ENCODE data around the gene SLC35F1. TPM values are rescaled to one million over a fixed set of nuclear protein-coding genes. Genes with fewer than 3 reads are reported as not detected.
A peak's percentile ranks its signal among the peaks of the same experiment; 100 is the strongest.

Gene SLC35F1
- total RNA-seq, 4 donors from 2014 or later, result 5.4 to 8.1 (median 6.5) TPM

DNA sequence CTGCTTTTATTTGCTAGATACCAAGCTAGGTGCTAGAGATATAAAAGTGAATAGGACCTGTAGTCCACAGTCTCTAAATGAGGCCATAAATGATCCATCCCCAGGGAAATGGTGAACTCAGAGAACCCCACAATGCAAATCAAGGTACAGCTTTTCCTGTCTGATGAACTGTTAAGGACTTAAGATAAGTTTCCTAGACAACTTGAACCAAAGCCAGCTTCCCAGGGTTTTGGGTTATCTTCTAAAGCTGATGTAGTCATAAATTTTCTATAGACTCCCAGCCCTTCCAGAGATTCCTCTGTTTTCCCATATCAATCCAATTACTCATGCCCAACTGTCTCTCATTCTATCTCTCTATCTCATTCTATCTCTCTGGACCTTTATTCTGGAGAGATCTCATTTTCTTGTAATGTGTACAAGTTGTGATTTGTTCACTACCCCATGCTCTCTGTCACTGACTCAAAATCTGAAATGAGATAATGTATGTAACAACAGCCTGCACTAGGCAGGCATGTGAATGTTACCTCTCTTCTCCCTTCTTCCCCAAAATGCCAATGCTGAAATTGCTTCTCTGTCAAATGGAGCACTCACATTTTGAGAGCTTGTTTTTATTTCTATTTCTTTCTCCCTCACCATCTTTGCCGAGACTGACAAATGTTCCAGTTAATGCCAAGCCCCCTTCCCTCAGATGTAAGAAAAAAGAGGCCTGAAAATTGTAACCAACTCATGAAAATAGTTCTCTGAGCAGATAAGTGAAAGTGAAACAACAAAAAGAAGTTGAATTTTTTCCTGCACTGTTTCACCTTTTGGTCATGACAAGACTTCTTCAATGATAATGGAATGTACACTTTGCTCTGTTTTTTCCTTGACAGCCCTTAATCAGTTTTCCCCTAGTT lies 279.9 kb downstream of the SLC35F1 start:
- no peak for DNase-seq (ENCODE audit: extremely low spot score)
- 26% methylated on average over 1 of the region's 1 CpG for WGBS

DNA sequence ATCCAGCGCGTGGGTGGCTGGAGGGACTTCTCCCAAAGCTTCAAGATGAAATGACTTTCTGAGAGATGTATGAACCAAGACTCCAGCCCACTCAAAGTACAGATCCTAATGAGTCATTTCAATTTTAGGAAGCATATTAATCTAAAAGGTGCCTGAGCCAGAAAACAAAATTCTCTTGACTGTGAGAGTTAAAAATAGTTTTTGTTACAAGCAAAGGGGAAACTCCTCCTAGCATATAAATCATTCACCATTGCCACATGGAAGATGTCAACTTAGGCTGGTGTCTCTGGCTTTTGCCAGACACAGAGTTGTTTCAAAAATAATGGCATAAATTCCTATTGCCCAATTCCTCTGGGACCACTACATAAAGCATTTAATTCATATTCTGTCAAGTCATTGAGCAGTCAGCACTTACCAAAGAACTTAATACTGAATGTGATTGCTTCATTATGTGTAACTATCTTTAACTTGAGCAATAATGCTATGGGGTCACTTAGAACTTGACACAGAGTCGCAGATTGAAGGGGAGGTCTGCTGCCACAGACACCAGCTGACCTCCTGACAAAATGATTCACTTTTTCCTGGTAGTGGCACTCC lies 280.6 kb downstream of the SLC35F1 start:
- intact Hi-C loops (cut with DNase I), result no loop called here
- WGBS, result 42% methylated on average over 3 of the region's 3 CpGs
- peaks cover 15 to 23% (median 16%) of the 10 kb centered on the region in 4 donors for H3K4me1 ChIP-seq
- no peak for DNase-seq (ENCODE audit: extremely low spot score)
- peak overlapping the region; percentile 36 to 61 (median 44) for H3K27ac ChIP-seq (replicated peaks in 1 of 4)
- TF ChIP-seq, protein P1, sequence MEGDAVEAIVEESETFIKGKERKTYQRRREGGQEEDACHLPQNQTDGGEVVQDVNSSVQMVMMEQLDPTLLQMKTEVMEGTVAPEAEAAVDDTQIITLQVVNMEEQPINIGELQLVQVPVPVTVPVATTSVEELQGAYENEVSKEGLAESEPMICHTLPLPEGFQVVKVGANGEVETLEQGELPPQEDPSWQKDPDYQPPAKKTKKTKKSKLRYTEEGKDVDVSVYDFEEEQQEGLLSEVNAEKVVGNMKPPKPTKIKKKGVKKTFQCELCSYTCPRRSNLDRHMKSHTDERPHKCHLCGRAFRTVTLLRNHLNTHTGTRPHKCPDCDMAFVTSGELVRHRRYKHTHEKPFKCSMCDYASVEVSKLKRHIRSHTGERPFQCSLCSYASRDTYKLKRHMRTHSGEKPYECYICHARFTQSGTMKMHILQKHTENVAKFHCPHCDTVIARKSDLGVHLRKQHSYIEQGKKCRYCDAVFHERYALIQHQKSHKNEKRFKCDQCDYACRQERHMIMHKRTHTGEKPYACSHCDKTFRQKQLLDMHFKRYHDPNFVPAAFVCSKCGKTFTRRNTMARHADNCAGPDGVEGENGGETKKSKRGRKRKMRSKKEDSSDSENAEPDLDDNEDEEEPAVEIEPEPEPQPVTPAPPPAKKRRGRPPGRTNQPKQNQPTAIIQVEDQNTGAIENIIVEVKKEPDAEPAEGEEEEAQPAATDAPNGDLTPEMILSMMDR (IDR thresholded peaks at IDR 0.05), result no peak
- TF ChIP-seq POLR2AphosphoS5 (IDR thresholded peaks at IDR 0.05), result peak in 1 of 2 donors; percentile 76
- H3K9me3 ChIP-seq, result no peaks in the 10 kb centered on the region
- H3K27me3 ChIP-seq, result no peaks in the 10 kb centered on the region
- H3K4me3 ChIP-seq, result peak overlapping the region in 2 of 4 donors; percentile 13 to 26
- H3K36me3 ChIP-seq, result no peaks in the 10 kb centered on the region

More for the DNA sequence above, 279.9 kb downstream of the SLC35F1 start:
- intact Hi-C loops (cut with DNase I), result no loop called here
- TF ChIP-seq POLR2A (IDR thresholded peaks at IDR 0.05; ENCODE audit: low read depth) (no peak), EP300 (IDR thresholded peaks at IDR 0.05) (no peak), POLR2AphosphoS5 (IDR thresholded peaks at IDR 0.05) (no peak)
- TF ChIP-seq, protein P1 (IDR thresholded peaks at IDR 0.05), result no peak
- Histone ChIP-seq H3K27me3 (no peaks in the 10 kb centered on the region), H3K27ac (replicated peaks in 1 of 4) (peak overlapping the region; percentile 36 to 61 (median 44)), H3K9me3 (no peaks in the 10 kb centered on the region), H3K36me3 (no peaks in the 10 kb centered on the region), H3K4me1 (peaks cover 15 to 23% (median 16%) of the 10 kb centered on the region in 4 donors), H3K4me3 (peak overlapping the region in 2 of 4 donors; percentile 13 to 26)

DNA sequence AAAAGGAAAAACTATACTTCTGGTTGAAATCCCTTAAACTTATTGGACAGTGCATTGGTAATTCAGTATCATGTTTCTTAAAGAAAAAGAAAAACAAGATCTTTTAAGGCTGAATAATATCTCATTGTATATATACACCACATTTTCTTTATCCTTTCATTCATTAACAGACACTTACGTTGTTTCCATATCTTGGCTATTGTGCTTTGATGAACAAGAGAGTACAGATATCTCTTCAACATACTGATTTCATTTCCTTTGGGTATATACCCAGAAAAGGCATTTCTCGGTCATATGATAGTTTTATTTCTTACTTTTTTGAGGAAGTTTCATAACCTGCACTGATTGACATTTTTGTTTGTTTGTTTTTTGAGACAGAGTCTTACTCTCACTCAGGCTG lies 281.5 kb downstream of the SLC35F1 start:
- no peak for TF ChIP-seq POLR2AphosphoS5 (IDR thresholded peaks at IDR 0.05)
- Histone ChIP-seq H3K27ac (replicated peaks in 1 of 4) (peak overlapping the region in 2 of 4 donors; percentile 36 to 61), H3K27me3 (no peaks in the 10 kb centered on the region), H3K36me3 (no peaks in the 10 kb centered on the region), H3K4me3 (no peak overlapping the region), H3K4me1 (peaks cover 15 to 23% (median 16%) of the 10 kb centered on the region in 4 donors), H3K9me3 (no peaks in the 10 kb centered on the region)
- 80% methylated on average over 2 of the region's 2 CpGs for WGBS
- no peak for DNase-seq (ENCODE audit: extremely low spot score)
- intact Hi-C loops (cut with DNase I), result no loop called here

DNA sequence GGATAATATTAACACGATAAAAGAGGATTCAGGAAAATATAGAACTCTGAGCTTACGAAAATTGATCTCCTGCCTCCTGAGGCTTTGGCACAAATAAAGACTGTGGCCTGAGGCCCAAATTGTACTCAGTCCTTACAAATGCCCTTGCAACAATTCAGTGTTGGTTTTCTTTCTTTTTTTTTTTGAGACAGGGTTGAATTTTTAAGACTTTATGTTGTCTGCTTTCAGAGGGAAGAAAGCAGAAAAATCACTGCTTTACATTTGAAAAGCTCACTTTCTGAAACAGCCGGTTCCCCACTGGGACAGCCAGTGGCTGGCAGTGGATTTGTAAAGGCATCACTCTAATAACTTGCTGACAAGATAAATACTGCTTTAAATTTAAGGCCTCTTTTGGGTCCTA lies 290.5 kb downstream of the SLC35F1 start:
- Histone ChIP-seq H3K36me3 (no peaks in the 10 kb centered on the region), H3K9me3 (no peaks in the 10 kb centered on the region), H3K4me3 (no peak overlapping the region), H3K27ac (replicated peaks in 1 of 4) (no peak overlapping the region), H3K27me3 (no peaks in the 10 kb centered on the region), H3K4me1 (no peaks in the 10 kb centered on the region)
- intact Hi-C loops (cut with DNase I), result no loop called here
- DNase-seq (ENCODE audit: extremely low spot score), result no peak
- TF ChIP-seq, protein P1 (IDR thresholded peaks at IDR 0.05), result no peak
- TF ChIP-seq POLR2AphosphoS5 (IDR thresholded peaks at IDR 0.05) (no peak), POLR2A (IDR thresholded peaks at IDR 0.05; ENCODE audit: low read depth) (no peak), EP300 (IDR thresholded peaks at IDR 0.05) (no peak)
- 63% methylated on average over 3 of the region's 3 CpGs for WGBS

DNA sequence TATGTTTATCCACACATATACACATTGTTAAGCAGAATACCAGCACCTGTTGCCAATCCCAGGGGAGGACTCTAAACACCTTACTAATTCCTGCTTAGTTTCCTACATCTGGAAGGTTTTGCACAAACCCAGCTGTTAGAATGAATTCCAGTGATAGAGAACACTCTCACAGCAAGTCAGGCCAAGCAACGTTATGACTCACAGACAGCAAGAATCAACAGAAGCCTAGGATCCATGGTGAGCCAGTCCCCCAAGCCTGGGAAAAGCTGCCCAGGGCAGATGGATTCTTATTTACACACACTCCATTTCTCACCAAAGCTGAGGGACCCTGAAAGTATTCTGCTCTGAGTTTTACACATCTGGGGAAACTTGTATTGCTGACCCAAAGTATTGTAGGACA lies 291.7 kb downstream of the SLC35F1 start:
- TF ChIP-seq POLR2A (IDR thresholded peaks at IDR 0.05; ENCODE audit: low read depth) (no peak), POLR2AphosphoS5 (IDR thresholded peaks at IDR 0.05) (no peak), EP300 (IDR thresholded peaks at IDR 0.05) (no peak)
- TF ChIP-seq, protein P1 (IDR thresholded peaks at IDR 0.05), result no peak
- intact Hi-C loops (cut with DNase I), result no loop called here
- 42% methylated on average over 1 of the region's 1 CpG for WGBS

More for the DNA sequence above, 291.7 kb downstream of the SLC35F1 start:
- Histone ChIP-seq H3K36me3 (no peaks in the 10 kb centered on the region), H3K27me3 (no peaks in the 10 kb centered on the region), H3K27ac (replicated peaks in 1 of 4) (no peak overlapping the region), H3K4me1 (no peaks in the 10 kb centered on the region), H3K4me3 (no peak overlapping the region), H3K9me3 (no peaks in the 10 kb centered on the region)
- DNase-seq (ENCODE audit: extremely low spot score), result no peak

Data from esophagus muscularis mucosa (tissue), 4 donors.